ENCODE results near the gene LRCOL1. TPM values are rescaled to one million over a fixed set of nuclear protein-coding genes. Genes with fewer than 3 reads are reported as not detected.
"Not testable (repeated sequence)": the region's sequence is repeated elsewhere in the genome, so short reads cannot be mapped to it uniquely, and the experiment has no call there.

The LRCOL1 gene
- total and polyA plus RNA-seq, 3 donors from 2014 or later: 0.81 to 1.6 TPM; not detected in 1

DNA sequence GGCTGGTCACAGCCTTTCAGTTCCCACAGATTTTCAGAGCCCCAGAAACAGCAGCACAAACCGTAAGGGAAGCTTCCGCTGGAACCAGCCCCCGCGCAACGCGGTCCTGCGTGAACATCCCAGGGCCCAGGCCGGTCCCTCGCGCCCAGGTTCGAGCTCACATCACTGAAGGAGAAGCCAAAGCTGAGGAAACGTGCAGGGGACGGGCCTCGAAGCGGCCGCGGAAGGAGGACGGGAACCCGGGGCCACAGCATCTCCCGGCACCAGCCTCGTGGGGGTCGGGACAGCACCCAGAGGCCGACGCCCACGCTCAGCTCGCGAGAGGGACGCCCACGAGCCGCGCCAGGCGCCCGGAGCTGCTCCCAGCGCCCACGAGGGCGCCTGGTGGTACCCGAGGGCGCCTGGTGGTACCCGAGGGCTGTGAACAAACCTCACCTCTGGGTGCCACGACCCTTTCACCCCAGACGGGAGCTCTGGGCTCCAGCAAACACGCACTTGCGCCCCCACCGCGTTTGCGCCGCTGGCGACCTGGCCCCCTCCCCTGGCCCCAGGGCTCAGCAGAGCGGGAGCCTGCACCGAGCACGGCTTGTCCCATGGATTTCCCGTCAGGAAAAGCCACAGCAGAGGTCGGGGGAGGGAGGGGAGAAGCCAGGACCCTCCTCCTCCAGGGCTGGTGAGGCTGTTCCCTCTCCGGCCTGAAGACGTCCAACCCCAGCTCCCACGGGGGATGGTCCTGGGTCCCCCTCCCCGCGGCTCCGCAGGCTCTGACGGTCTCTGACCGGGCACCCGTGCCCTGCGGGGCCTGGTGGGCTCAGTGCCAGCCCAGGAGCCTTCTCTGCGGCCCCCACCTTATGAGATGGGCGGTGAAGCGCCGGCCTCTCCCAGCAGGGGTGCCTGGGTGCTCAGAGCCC lies 6.9 kb downstream of the LRCOL1 start:
- TF ChIP-seq POLR2A (IDR thresholded peaks at IDR 0.05): no peak
- TF ChIP-seq, protein P1, sequence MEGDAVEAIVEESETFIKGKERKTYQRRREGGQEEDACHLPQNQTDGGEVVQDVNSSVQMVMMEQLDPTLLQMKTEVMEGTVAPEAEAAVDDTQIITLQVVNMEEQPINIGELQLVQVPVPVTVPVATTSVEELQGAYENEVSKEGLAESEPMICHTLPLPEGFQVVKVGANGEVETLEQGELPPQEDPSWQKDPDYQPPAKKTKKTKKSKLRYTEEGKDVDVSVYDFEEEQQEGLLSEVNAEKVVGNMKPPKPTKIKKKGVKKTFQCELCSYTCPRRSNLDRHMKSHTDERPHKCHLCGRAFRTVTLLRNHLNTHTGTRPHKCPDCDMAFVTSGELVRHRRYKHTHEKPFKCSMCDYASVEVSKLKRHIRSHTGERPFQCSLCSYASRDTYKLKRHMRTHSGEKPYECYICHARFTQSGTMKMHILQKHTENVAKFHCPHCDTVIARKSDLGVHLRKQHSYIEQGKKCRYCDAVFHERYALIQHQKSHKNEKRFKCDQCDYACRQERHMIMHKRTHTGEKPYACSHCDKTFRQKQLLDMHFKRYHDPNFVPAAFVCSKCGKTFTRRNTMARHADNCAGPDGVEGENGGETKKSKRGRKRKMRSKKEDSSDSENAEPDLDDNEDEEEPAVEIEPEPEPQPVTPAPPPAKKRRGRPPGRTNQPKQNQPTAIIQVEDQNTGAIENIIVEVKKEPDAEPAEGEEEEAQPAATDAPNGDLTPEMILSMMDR (IDR thresholded peaks at IDR 0.05): no peak
- H3K4me3 ChIP-seq: peak overlapping the region; percentile 9 to 20
- no peak for DNase-seq
- 47 to 49% methylated on average over 32 to 45 of the region's 67 CpGs for WGBS, 2 donors
- no peaks in the 10 kb centered on the region for H3K27me3 ChIP-seq
- intact Hi-C loops (cut with DNase I; ENCODE audit: low total_unique reads): loop anchor here (10.0 kb wide), 1 partner anchor 189 kb away; no protein-coding TSS in a partner anchor
- H3K36me3 ChIP-seq (ENCODE audit: low read depth, missing control alignments): no peaks in the 10 kb centered on the region
- H3K9me3 ChIP-seq: no peaks in the 10 kb centered on the region
- H3K4me1 ChIP-seq: no peaks in the 10 kb centered on the region
- H3K27ac ChIP-seq: peak overlapping the region in 1 of 2 donors; percentile 45

DNA sequence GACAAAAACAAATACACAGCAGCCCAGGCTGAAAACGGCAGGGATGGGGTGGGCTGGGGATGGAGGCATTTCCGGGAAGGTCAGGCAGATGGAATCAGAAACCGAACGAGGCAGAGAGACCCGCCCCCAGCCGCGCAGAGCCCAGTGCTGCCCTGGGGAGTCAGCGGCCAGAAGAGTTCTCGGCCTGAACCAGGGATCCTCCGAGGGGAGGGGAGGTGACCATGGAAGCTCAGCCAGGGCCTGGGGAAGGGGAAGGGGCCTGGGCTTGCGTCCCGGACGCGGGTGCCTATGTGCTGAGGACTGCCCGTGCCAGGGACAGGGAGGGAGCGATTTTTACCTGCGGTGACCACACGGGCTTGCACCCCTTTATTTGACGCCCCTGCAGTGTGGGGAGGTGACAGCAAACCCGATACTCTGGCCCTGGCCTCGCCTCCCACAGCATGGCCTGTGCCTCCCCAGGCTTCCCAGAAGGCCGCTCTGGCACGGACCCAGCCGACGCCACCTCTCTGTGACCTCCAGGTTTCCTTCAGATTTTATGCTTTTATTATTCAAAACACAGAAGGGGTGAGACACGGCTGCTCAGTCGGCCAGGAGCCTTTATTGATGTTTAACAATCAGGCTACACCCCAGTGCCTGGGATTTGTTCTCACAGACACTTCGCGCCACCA lies 7.7 kb downstream of the LRCOL1 start:
- Histone ChIP-seq H3K9me3 (no peaks in the 10 kb centered on the region), H3K27ac (peak overlapping the region in 1 of 2 donors; percentile 45), H3K4me3 (no peak overlapping the region), H3K36me3 (ENCODE audit: low read depth, missing control alignments) (no peaks in the 10 kb centered on the region), H3K4me1 (no peaks in the 10 kb centered on the region), H3K27me3 (no peaks in the 10 kb centered on the region)
- WGBS, 2 donors: 46 to 60% methylated on average over 22 to 29 of the region's 29 CpGs
- DNase-seq: no peak
- no peak for TF ChIP-seq POLR2A (IDR thresholded peaks at IDR 0.05)
- intact Hi-C loops (cut with DNase I; ENCODE audit: low total_unique reads): loop anchor here (10.0 kb wide), 1 partner anchor 188 kb away; no protein-coding TSS in a partner anchor

DNA sequence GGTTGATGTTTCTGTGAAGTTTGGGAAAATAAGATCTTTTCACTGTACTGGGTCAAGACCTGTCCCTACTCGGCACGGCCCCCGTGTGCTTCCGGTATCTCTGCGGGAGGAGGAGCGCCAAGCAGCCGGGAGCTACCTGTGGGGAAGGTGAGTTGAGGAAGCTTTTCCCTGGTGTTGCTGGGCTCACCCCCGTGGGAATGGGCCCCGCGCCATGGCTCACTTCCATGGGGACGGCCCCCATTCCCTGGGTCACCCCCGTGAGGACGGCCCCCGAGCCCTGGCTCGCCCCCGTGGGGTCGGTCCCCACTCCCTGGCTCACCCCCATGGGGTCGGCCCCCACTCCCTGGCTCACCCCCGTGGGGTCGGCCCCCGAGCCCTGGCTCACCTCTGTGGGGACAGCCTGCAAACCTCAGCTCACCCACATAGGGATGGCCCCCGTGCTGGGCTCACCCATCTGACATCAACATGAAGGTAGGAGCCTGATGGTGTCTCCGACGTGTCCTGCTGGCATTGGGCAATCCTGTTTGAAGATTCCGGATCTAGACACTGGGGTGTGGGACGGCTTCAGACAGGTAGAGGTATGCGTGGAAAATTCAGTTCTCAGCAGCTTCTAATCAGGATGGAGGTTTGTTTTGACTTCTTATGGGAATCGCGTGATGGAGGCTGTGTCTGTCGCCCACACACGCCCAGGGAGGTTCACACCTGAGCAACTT lies 9.1 kb downstream of the LRCOL1 start:
- Histone ChIP-seq H3K36me3 (ENCODE audit: low read depth, missing control alignments) (no peaks in the 10 kb centered on the region), H3K9me3 (no peaks in the 10 kb centered on the region), H3K27me3 (no peaks in the 10 kb centered on the region), H3K4me3 (no peak overlapping the region), H3K4me1 (no peaks in the 10 kb centered on the region), H3K27ac (no peak overlapping the region)
- intact Hi-C loops (cut with DNase I; ENCODE audit: low total_unique reads): loop anchor here (10.0 kb wide), 1 partner anchor 187 kb away; no protein-coding TSS in a partner anchor
- no peak for DNase-seq
- WGBS, 2 donors: 82 to 86% methylated on average over 25 to 30 of the region's 31 CpGs
- TF ChIP-seq, protein P1 (IDR thresholded peaks at IDR 0.05): no peak
- TF ChIP-seq POLR2A (IDR thresholded peaks at IDR 0.05): no peak

DNA sequence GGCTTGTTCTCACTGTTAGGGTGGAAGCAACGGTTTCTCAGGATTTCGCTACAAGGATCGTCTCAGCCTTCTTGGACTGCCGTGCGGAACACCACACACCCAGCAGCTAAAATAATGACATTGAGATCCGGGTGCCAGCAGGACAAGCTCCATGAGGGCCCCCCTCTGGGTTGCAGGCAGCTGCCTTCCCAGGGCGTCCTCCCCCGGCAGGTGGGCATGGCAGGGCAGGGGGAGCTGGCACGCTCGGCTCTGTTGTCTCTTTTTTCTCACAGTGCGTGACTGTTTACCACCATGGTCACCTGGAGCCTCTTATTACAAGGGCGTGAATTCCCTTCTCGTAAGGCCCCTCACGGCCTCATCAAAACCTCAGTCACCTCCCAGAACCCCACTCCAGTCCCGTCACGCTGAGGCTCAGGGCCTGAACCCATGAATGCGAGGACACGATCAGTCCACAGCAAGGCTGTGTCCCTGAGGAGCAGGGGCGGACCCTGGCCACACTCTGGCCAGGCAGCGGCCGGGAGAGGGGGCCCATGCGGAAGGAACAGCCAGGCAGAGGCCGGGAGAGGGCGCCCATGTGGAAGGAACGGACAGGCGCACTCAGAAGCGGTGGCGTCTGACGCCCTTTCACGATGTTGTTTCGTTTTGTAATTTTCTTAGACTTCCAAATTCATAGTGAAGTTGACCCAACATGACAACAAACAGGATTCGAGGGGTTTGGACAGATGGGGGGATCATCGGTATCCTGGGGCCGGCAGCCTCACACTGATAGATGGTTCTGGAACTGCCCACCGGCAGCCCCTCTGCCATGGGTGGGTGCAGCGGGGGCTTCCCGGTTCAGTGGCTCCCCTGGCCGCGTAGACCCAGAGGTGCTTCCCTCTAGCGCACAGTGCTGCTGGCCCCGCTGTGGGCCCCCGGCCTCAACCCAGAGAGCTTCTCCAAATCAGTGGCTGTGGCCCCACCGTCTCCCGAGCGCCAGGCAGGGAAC lies 10.0 kb downstream of the LRCOL1 start:
- Histone ChIP-seq H3K9me3 (no peaks in the 10 kb centered on the region), H3K27me3 (no peaks in the 10 kb centered on the region), H3K4me1 (no peaks in the 10 kb centered on the region), H3K36me3 (ENCODE audit: low read depth, missing control alignments) (no peaks in the 10 kb centered on the region), H3K4me3 (peak overlapping the region in 1 of 2 donors; percentile 25), H3K27ac (peak overlapping the region in 1 of 2 donors; percentile 25)
- 48 to 49% methylated on average over 45 of the region's 45 CpGs for WGBS, 2 donors
- TF ChIP-seq POLR2A (IDR thresholded peaks at IDR 0.05): no peak
- TF ChIP-seq, protein P1 (IDR thresholded peaks at IDR 0.05): peak in 2 of 3 experiments; percentile 43 to 55
- peak; percentile 79 for DNase-seq
- intact Hi-C loops (cut with DNase I; ENCODE audit: low total_unique reads): loop anchor here (10.0 kb wide), 1 partner anchor 186 kb away; no protein-coding TSS in a partner anchor

DNA sequence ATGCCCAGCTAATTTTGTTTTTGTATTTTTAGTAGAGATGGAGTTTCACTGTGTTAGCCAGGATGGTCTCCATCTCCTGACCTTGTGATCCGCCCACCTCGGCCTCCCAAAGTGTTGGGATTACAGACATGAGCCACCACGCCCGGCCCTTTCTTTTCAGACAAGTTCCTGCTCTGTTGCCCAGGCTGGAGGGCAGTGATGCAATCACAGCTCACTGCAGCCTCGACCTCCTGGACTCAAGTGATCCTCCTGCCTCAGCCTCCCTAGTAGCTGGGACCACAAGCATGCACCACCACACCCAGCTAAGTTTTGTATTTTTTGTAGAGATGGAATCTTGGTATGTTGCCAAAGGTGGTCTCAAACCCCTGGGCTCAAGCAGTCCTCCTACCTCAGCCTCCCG lies 10.9 kb downstream of the LRCOL1 start:
- H3K4me3 ChIP-seq; H3K9me3 ChIP-seq; H3K27me3 ChIP-seq; DNase-seq; intact Hi-C loops (cut with DNase I; ENCODE audit: low total_unique reads); H3K36me3 ChIP-seq (ENCODE audit: low read depth, missing control alignments); H3K4me1 ChIP-seq; H3K27ac ChIP-seq: not testable (repeated sequence)
- WGBS, 2 donors: 56 to 58% methylated on average over 6 of the region's 6 CpGs
